K562 (cell line): ENCODE results near the gene PPP1R9B.

ENCODE experiments used
- POLR2A ChIP-seq: fragments of 450-650 bp; conservative IDR thresholded peaks from 2 replicates; pipeline ENCODE4 v1.6.1; 2016
- SIN3A ChIP-seq, 2 experiments: fragments of 150-350 bp in 1 of 2; IDR thresholded peaks; 2 replicates each; pipeline ENCODE4 v1.6.1; 2011 to 2016; ENCODE audit warnings: borderline replicate concordance in 2 of 2, low read depth in 2 of 2, low read length in 2 of 2, mild to moderate bottlenecking in 2 of 2, moderate library complexity in 2 of 2; ENCODE audit not compliant: control insufficient read depth in 1 of 2
- ZC3H4 ChIP-seq: sonication (generic); formaldehyde crosslinking; IDR thresholded peaks from 2 replicates; pipeline ENCODE4 v1.9.0; 2021; ENCODE audit warnings: missing genetic modification reagents, borderline replicate concordance
- ZNF707 ChIP-seq: fragments of 250-450 bp; sonication (Bioruptor Pico); conservative IDR thresholded peaks from 2 replicates; pipeline ENCODE4 v1.8.0; 2022; ENCODE audit warnings: inconsistent platforms, mild to moderate bottlenecking, moderate library complexity

DNA sequence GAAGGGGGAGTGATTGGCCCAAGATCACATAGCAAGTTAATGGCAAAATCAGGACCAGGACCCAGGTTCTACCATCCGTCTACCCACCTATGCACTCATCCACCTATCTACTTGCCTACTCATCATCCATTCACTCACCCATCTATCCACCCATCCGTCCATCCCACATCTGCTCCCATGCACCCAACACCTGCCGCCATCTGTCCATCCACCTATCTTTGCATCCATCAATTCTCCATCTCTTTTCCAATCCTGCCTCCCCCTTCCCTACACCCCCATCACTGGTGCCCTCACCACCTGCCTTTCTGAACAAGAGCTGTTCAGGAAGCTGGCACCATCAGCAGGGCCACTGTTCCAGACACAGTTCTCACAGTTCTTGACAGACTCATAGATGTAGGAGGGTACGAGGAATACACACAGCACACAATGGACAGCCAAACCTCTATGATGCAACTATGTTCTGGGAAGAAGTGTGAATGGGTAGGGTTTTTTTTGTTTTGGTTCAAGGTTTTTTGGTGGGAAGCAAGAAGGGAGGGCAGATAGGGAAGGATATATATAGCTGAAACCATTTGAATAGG, 25.0 kb downstream of the PPP1R9B start:
- TF ChIP-seq POLR2A (no peak), SIN3A (IDR thresholded peaks at IDR 0.05; ENCODE audit: borderline replicate concordance in 2 of 2, control insufficient read depth in 1 of 2, low read depth in 2 of 2, low read length in 2 of 2) (no peak), ZC3H4 (CRISPR knock-in tag) (no peak), ZNF707 (CRISPR knock-in tag) (no peak)
